HUES48 (cell line): Measurements from ENCODE around the gene BPGM.

ENCODE experiments used
- H3K27ac ChIP-seq: one replicate; pipeline ENCODE4 v1.7.0; 2013; ENCODE audit warnings: low read depth, low read length, inconsistent platforms
- H3K27me3 ChIP-seq: 2 replicates; pipeline ENCODE4 v1.6.1; 2013; ENCODE audit warnings: mild to moderate bottlenecking, low read length; ENCODE audit not compliant: control insufficient read depth, insufficient read depth
- H3K36me3 ChIP-seq: 2 replicates; pipeline ENCODE4 v1.6.1; 2013; ENCODE audit warnings: low read length; ENCODE audit not compliant: control insufficient read depth, insufficient read depth
- H3K4me1 ChIP-seq: 2 replicates; pipeline ENCODE4 v1.6.1; 2013; ENCODE audit warnings: mild to moderate bottlenecking, low read length; ENCODE audit not compliant: control insufficient read depth, insufficient read depth
- H3K4me3 ChIP-seq: 2 replicates; pipeline ENCODE4 v1.5.1; 2013; ENCODE audit warnings: mild to moderate bottlenecking, low read depth, low read length
- H3K9ac ChIP-seq: 2 replicates; pipeline ENCODE4 v1.6.1; 2013; ENCODE audit warnings: mild to moderate bottlenecking, low read depth, low read length, moderate library complexity
- H3K9me3 ChIP-seq: 2 replicates; pipeline ENCODE4 v1.6.1; 2013; ENCODE audit warnings: low read length; ENCODE audit not compliant: control insufficient read depth, insufficient read depth

The BPGM gene

DNA sequence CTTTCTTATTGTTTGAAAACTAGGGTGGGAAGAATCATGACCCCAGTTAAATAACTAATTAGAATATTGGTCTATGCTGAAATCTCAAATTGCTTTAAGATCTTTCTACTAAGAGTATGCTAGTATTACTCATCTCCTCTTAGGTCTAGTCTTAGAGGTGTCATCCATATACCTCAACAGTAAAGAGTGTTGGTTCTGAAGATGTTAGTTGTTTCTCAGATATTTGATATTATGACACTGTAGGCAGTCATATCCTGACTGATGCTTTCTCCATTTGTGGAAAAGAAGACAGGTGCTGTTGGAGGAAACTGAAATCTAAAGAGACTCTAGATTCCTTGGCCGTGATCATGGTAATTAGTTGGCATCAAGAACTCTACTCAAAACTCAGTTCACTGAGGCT, 21.2 kb downstream of the BPGM start:
- Histone ChIP-seq H3K36me3 (peaks cover 4% of the 10 kb centered on the region; the same call in 1 of the 2 replicates), H3K4me1 (peaks cover 14% of the 10 kb centered on the region), H3K4me3 (no peak overlapping the region), H3K27me3 (no peaks in the 10 kb centered on the region), H3K9me3 (no peaks in the 10 kb centered on the region), H3K27ac (no peak overlapping the region), H3K9ac (no peak overlapping the region)

GRCh38 chr7:134669388-134669787, 22.7 kb downstream of the BPGM start:
- H3K36me3 ChIP-seq = no peaks in the 10 kb centered on the region
- no peak overlapping the region for H3K9ac ChIP-seq
- no peak overlapping the region for H3K27ac ChIP-seq
- H3K4me1 ChIP-seq = peaks cover 14% of the 10 kb centered on the region
- no peaks in the 10 kb centered on the region for H3K27me3 ChIP-seq
- H3K4me3 ChIP-seq = no peak overlapping the region
- peaks cover 3% of the 10 kb centered on the region; the same call in 1 of the 2 replicates for H3K9me3 ChIP-seq

DNA sequence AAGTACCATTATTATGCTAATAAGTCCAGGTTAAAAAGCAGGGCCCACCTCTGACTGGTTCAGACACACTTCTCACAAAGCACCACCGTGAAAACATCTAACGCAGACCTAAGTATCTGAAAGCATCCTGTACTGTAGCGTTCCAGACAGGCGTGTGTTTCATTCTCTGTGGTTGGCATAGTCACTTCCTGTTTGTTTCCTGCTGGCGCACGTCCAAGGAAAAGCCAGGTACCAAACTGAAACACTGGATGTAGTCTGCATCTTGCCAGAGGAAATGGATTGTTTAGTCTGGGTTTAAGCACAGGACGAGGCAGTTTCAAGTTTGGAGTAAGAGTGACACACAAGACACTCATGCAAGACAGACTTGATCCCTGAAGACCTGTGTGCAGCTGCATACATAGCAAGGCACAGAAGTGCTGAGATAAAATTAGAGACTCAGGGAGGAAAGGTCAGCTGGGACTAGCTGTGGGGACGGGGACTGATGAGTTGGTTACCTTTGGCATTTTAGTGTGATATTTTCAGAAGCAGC, 23.3 kb downstream of the BPGM start:
- H3K27ac ChIP-seq = no peak overlapping the region
- peaks cover 14% of the 10 kb centered on the region for H3K4me1 ChIP-seq
- H3K9me3 ChIP-seq = peaks cover 6% of the 10 kb centered on the region; the same call in 1 of the 2 replicates
- no peaks in the 10 kb centered on the region for H3K27me3 ChIP-seq
- no peaks in the 10 kb centered on the region for H3K36me3 ChIP-seq
- H3K9ac ChIP-seq = no peak overlapping the region
- H3K4me3 ChIP-seq = no peak overlapping the region

DNA sequence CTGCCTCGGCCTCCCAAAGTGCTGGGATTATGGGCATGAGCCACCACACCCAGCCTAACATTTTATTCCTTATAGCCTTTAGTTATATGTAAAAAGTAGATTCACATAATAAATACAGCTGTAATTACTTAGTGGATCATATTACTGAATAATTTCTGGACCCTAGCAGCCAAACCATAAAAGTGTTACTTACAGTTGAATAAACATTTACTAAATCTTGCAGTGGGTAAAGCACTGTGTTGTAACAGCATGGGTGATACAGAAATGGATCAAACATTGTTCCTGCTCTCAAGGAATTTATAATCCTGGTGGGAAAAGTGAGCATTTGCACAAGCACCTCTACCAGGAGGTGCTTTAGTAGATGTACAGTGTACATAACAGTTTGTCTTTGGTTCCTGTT, 25.0 kb downstream of the BPGM start:
- Histone ChIP-seq H3K9ac (no peak overlapping the region), H3K4me1 (peaks cover 17% of the 10 kb centered on the region), H3K36me3 (no peaks in the 10 kb centered on the region), H3K9me3 (peaks cover 6% of the 10 kb centered on the region; the same call in 1 of the 2 replicates), H3K27me3 (no peaks in the 10 kb centered on the region), H3K27ac (no peak overlapping the region), H3K4me3 (no peak overlapping the region)

GRCh38 chr7:134674424-134674823, 27.8 kb downstream of the BPGM start:
- peaks cover 16% of the 10 kb centered on the region for H3K4me1 ChIP-seq
- H3K9me3 ChIP-seq = peaks cover 6% of the 10 kb centered on the region; the same call in 1 of the 2 replicates
- H3K27ac ChIP-seq = no peak overlapping the region
- peaks cover 3% of the 10 kb centered on the region; the same call in 1 of the 2 replicates for H3K36me3 ChIP-seq
- H3K27me3 ChIP-seq = no peaks in the 10 kb centered on the region
- no peak overlapping the region for H3K4me3 ChIP-seq
- no peak overlapping the region for H3K9ac ChIP-seq

GRCh38 chr7:134676743-134677142, 30.1 kb downstream of the BPGM start:
- Histone ChIP-seq H3K4me3 (no peak overlapping the region), H3K27ac (no peak overlapping the region), H3K27me3 (no peaks in the 10 kb centered on the region), H3K36me3 (peaks cover 10% of the 10 kb centered on the region), H3K9ac (no peak overlapping the region), H3K9me3 (peaks cover 6% of the 10 kb centered on the region; the same call in 1 of the 2 replicates), H3K4me1 (peaks cover 8% of the 10 kb centered on the region; the same call in 1 of the 2 replicates)

DNA sequence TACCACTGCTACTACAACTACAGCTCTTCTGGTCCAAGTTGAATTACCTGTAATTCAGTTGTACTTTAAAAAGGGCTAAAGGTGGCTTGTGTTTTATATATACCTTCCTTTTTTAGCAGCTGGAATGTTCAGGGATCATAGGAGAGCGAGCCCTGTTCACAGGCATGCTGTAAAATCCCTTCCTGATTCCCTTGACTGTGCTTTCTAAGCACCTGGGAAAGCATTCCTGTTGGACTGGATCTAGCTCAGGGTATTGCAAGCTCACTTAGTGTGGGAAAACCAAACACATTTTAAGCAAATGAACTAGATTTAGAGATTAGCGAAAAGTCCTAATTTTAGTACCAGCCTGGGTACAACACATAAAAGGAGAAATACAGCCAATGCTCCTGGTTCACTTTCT, 31.5 kb downstream of the BPGM start:
- peaks cover 10% of the 10 kb centered on the region for H3K36me3 ChIP-seq
- H3K27me3 ChIP-seq = no peaks in the 10 kb centered on the region
- H3K27ac ChIP-seq = no peak overlapping the region
- no peak overlapping the region for H3K4me3 ChIP-seq
- no peak overlapping the region for H3K9ac ChIP-seq
- H3K9me3 ChIP-seq = peaks cover 6% of the 10 kb centered on the region; the same call in 1 of the 2 replicates
- peaks cover 8% of the 10 kb centered on the region; the same call in 1 of the 2 replicates for H3K4me1 ChIP-seq

DNA sequence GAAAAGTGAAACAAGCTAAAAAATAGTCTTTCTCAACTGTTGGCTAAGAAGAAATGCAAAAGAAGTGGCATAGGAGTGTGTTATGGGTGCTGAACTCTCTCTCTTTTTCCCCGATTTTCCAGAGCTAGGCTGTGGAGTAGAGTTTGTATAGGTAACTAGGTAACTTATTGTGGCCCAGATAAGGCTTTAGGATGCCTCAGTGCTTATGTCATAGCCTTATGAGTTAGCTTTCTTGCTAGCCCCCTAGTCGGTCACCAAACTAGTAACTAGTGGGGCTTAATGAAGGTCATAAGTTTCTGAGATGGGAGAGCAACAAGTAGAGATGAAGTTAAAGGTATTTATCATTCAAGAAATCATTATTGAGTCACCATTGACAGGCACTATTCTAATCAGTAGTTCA, 32.4 kb downstream of the BPGM start:
- H3K4me1 ChIP-seq = peaks cover 8% of the 10 kb centered on the region; the same call in 1 of the 2 replicates
- peaks cover 6% of the 10 kb centered on the region; the same call in 1 of the 2 replicates for H3K9me3 ChIP-seq
- no peaks in the 10 kb centered on the region for H3K27me3 ChIP-seq
- no peak overlapping the region for H3K27ac ChIP-seq
- no peak overlapping the region for H3K9ac ChIP-seq
- H3K36me3 ChIP-seq = peaks cover 10% of the 10 kb centered on the region
- no peak overlapping the region for H3K4me3 ChIP-seq

DNA sequence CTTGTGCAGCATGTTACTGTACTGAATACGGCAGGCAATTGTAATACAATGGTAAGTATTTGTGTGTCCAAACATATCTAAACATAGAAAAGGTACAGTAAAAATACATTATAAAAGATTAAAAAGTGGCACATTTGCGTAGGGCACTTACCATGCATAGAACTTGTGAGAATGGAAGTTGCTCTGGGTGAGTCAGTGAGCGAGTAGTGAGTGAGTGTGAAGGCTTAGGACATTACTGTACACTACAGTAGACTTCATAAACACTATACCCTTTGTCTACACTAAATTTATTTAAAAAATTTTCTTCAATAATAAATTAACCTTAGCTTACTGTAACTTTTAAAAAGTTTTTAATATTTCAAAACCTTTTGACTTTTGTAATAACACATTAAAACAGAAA, 37.5 kb downstream of the BPGM start:
- no peak overlapping the region for H3K4me3 ChIP-seq
- no peaks in the 10 kb centered on the region for H3K9me3 ChIP-seq
- H3K9ac ChIP-seq = no peak overlapping the region
- H3K27ac ChIP-seq = no peak overlapping the region
- peaks cover 9% of the 10 kb centered on the region for H3K36me3 ChIP-seq
- H3K27me3 ChIP-seq = no peaks in the 10 kb centered on the region
- no peaks in the 10 kb centered on the region for H3K4me1 ChIP-seq

DNA sequence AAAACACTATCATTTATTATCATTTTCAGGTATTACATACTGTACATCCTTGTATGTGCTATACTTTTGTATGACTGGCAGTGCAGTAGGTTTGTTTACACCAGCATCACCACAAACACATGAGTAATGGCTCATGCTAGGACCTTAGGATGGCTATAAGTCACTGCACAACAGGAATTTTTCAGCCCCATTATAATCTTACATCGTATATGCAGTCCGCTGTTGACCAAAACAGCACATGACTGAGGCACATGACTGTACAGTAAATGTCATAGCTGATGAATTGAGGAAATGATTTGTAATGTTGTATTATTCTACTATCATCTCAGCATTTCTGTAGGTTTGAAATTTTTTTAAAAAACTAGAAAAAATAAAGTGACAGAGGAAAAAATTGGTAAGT, 38.6 kb downstream of the BPGM start:
- Histone ChIP-seq H3K4me1 (no peaks in the 10 kb centered on the region), H3K36me3 (no peaks in the 10 kb centered on the region), H3K27ac (no peak overlapping the region), H3K9ac (no peak overlapping the region), H3K9me3 (no peaks in the 10 kb centered on the region), H3K27me3 (no peaks in the 10 kb centered on the region), H3K4me3 (no peak overlapping the region)

DNA sequence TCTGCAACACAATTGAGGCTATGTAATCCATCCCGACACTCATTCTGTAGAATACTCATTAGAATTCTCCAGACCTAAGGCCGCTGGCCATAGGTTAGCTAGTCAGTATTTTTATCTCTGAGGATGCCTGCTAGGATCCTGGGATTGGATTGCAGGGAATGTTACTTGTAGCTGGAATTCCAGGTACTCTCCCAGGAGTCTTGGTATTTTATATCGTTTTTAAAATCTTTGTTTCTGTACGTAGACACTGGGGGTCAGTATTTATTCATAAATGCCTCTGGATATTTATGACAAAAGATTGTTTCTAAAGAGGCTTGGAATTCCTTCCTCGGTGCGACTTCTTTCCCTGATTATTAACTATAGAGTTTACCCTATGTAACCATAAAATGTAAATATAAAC, 40.1 kb downstream of the BPGM start:
- Histone ChIP-seq H3K27me3 (no peaks in the 10 kb centered on the region), H3K9ac (no peak overlapping the region), H3K4me1 (no peaks in the 10 kb centered on the region), H3K4me3 (no peak overlapping the region), H3K36me3 (no peaks in the 10 kb centered on the region), H3K27ac (no peak overlapping the region), H3K9me3 (no peaks in the 10 kb centered on the region)
